Activated CD8-positive, alpha-beta T cell treated with anti-CD3 and anti-CD28 coated beads for 36 hours (primary cell): Measurements from ENCODE around the gene MAP7D3. TPM values are rescaled to one million over a fixed set of nuclear protein-coding genes. Genes with fewer than 3 reads are reported as not detected.

ENCODE experiments used
- ATAC-seq: fragments of 200-7000 bp; cut with Tn5 transposase; one replicate; pipeline ENCODE4 v1.10.0; 2021; ENCODE audit warnings: mild to moderate bottlenecking, moderate library complexity
- CTCF ChIA-PET: fragments of 350-600 bp; sonication (Branson Sonifier 250); formaldehyde crosslinking; loops from one replicate; lab custom pipeline; 2021; ENCODE audit warnings: antibody characterized with exemption; lab: Charles Lee
- POLR2A ChIA-PET: fragments of 350-600 bp; sonication (Branson Sonifier 250); formaldehyde crosslinking; loops from one replicate; lab custom pipeline; 2021; ENCODE audit warnings: antibody characterized with exemption; lab: Charles Lee
- DNase-seq: peaks from one replicate; pipeline ENCODE4 v3.0.0-alpha.2; 2020
- H3K27ac Mint-ChIP-seq: one replicate; pipeline ENCODE4 v1.8.0; 2021; ENCODE audit warnings: mild to moderate bottlenecking, mixed read lengths
- H3K27me3 Mint-ChIP-seq: one replicate; pipeline ENCODE4 v1.8.0; 2021; ENCODE audit warnings: mixed read lengths
- H3K36me3 Mint-ChIP-seq: one replicate; pipeline ENCODE4 v1.8.0; 2021; ENCODE audit warnings: low read depth, mixed read lengths
- H3K4me1 Mint-ChIP-seq: one replicate; pipeline ENCODE4 v1.8.0; 2021; ENCODE audit warnings: low read depth, mixed read lengths
- H3K4me3 Mint-ChIP-seq: one replicate; pipeline ENCODE4 v1.8.0; 2021; ENCODE audit warnings: mild to moderate bottlenecking, moderate library complexity, mixed read lengths
- H3K9me3 Mint-ChIP-seq: one replicate; pipeline ENCODE4 v1.8.0; 2021; ENCODE audit warnings: mixed read lengths
- CTCF ChIP-seq: fragments of 200-600 bp; IDR thresholded peaks from one replicate; pipeline ENCODE4 v1.8.0; 2022; ENCODE audit warnings: antibody characterized with exemption, mild to moderate bottlenecking
- intact Hi-C: fragments of 100-400 bp; cut with micrococcal nuclease; formaldehyde crosslinking; loops from one replicate; pipeline ENCODE4 v1.10.0; 2022
- total RNA-seq, 2 experiments: library from RNA; stranded (reverse); gene quantifications; one replicate each; pipeline ENCODE4 v1.2.3, GENCODE V29; 2021

The MAP7D3 gene
- total RNA-seq, 2 experiments from 2014 or later = 13.4 to 14.2 TPM

GRCh38 chrX:136199365-136199764 is 51.8 kb downstream of the MAP7D3 start:
- intact Hi-C loops = no loop called here
- ATAC-seq = no peak
- ChIA-PET CTCF (no interaction called here), POLR2A (no interaction called here)
- H3K9me3 Mint-ChIP-seq = no peaks in the 10 kb centered on the region
- TF ChIP-seq CTCF = no peak
- H3K36me3 Mint-ChIP-seq = no peaks in the 10 kb centered on the region
- H3K4me3 Mint-ChIP-seq = no peak overlapping the region
- DNase-seq = no peak
- H3K27me3 Mint-ChIP-seq = no peaks in the 10 kb centered on the region
- peaks cover 13% of the 10 kb centered on the region for H3K4me1 Mint-ChIP-seq
- no peak overlapping the region for H3K27ac Mint-ChIP-seq

GRCh38 chrX:136198678-136199243 is 52.4 kb downstream of the MAP7D3 start:
- DNase-seq (no peak), ATAC-seq (no peak)
- CTCF ChIA-PET = no interaction called here
- no peaks in the 10 kb centered on the region for H3K9me3 Mint-ChIP-seq
- peaks cover 13% of the 10 kb centered on the region for H3K4me1 Mint-ChIP-seq
- intact Hi-C loops = no loop called here
- POLR2A ChIA-PET = no interaction called here
- H3K36me3 Mint-ChIP-seq = peaks cover 3% of the 10 kb centered on the region
- no peak overlapping the region for H3K4me3 Mint-ChIP-seq
- H3K27me3 Mint-ChIP-seq = no peaks in the 10 kb centered on the region
- no peak for TF ChIP-seq CTCF
- no peak overlapping the region for H3K27ac Mint-ChIP-seq

GRCh38 chrX:136198010-136198409 is 53.2 kb downstream of the MAP7D3 start:
- no peak overlapping the region for H3K4me3 Mint-ChIP-seq
- no peak for DNase-seq
- H3K27ac Mint-ChIP-seq = no peak overlapping the region
- intact Hi-C loops = no loop called here
- H3K27me3 Mint-ChIP-seq = no peaks in the 10 kb centered on the region
- H3K9me3 Mint-ChIP-seq = no peaks in the 10 kb centered on the region
- no peak for ATAC-seq
- POLR2A ChIA-PET = no interaction called here
- CTCF ChIA-PET = interaction anchor here (1.7 kb wide), 1 partner anchor 170 kb away, joined by 6 read pairs; no protein-coding TSS in a partner anchor
- H3K36me3 Mint-ChIP-seq = peaks cover 7% of the 10 kb centered on the region
- no peak for TF ChIP-seq CTCF
- peaks cover 14% of the 10 kb centered on the region for H3K4me1 Mint-ChIP-seq

- no peaks in the 10 kb centered on the region for H3K9me3 Mint-ChIP-seq
- peaks cover 7% of the 10 kb centered on the region for H3K36me3 Mint-ChIP-seq
- DNase-seq (no peak), ATAC-seq (no peak)
- intact Hi-C loops = no loop called here
- TF ChIP-seq CTCF = no peak
- peaks cover 21% of the 10 kb centered on the region for H3K4me1 Mint-ChIP-seq
- ChIA-PET POLR2A (no interaction called here), CTCF (interaction anchor here (1.7 kb wide), 1 partner anchor 169 kb away, joined by 6 read pairs; no protein-coding TSS in a partner anchor)
- H3K27me3 Mint-ChIP-seq = no peaks in the 10 kb centered on the region
- H3K4me3 Mint-ChIP-seq = no peak overlapping the region
- H3K27ac Mint-ChIP-seq = no peak overlapping the region
Measured at GRCh38 chrX:136196691-136197155, 54.5 kb downstream of the MAP7D3 start.

- DNase-seq = no peak
- ATAC-seq = no peak
- TF ChIP-seq CTCF = no peak
- CTCF ChIA-PET = interaction anchor here (1.6 kb wide), 1 partner anchor 14 kb away, joined by 4 read pairs; no protein-coding TSS in a partner anchor
- intact Hi-C loops = no loop called here
- POLR2A ChIA-PET = no interaction called here
- H3K27me3 Mint-ChIP-seq = no peaks in the 10 kb centered on the region
- no peak overlapping the region for H3K27ac Mint-ChIP-seq
- H3K4me3 Mint-ChIP-seq = no peak overlapping the region
- H3K9me3 Mint-ChIP-seq = no peaks in the 10 kb centered on the region
- H3K4me1 Mint-ChIP-seq = peaks cover 21% of the 10 kb centered on the region
- H3K36me3 Mint-ChIP-seq = peaks cover 7% of the 10 kb centered on the region
Measured at GRCh38 chrX:136195247-136195646, 56.0 kb downstream of the MAP7D3 start.
